Transverse colon (tissue), 4 donors: ENCODE measurements around the gene NCS1. TPM values are rescaled to one million over a fixed set of nuclear protein-coding genes. Genes with fewer than 3 reads are reported as not detected.

Experiments used
- DNase-seq: peaks from one replicate; pipeline ENCODE4 v3.0.0-alpha.2; 2019
- H3K27ac ChIP-seq, 4 donors: fragments of 200-600 bp; sonication (generic); 2 replicates each; pipeline ENCODE4 v1.5.1; 2016 to 2018; ENCODE audit warnings: inconsistent platforms in 4 of 4
- H3K27me3 ChIP-seq: fragments of 200-600 bp; sonication (generic); 2 replicates; pipeline ENCODE4 v1.5.1; 2017; ENCODE audit warnings: inconsistent platforms
- H3K36me3 ChIP-seq, 4 donors: fragments of 200-600 bp; sonication (generic); 2 replicates each; pipeline ENCODE4 v1.5.1; 2017 to 2019; ENCODE audit warnings: inconsistent platforms in 4 of 4
- H3K4me1 ChIP-seq, 4 donors: fragments of 200-600 bp; sonication (generic); 2 replicates each; pipeline ENCODE4 v1.5.1; 2017 to 2020; ENCODE audit warnings: inconsistent platforms in 4 of 4
- H3K4me3 ChIP-seq, 4 donors: fragments of 200-600 bp; sonication (generic); 1 replicate in 1 of 4; 2 replicates in 3 of 4; pipeline versions ENCODE4 v1.5.1 to v1.6.1; 2017 to 2019; ENCODE audit warnings: inconsistent platforms in 4 of 4
- H3K9me3 ChIP-seq, 2 donors: fragments of 200-600 bp; sonication (generic); 2 replicates each; pipeline ENCODE4 v1.5.1; 2017 to 2019; ENCODE audit warnings: inconsistent platforms in 2 of 2
- EP300 ChIP-seq: sonication (generic); formaldehyde crosslinking; IDR thresholded peaks from one replicate; pipeline ENCODE4 v1.6.1; 2017; ENCODE audit warnings: antibody characterized with exemption, low read depth
- POLR2A ChIP-seq: fragments of 450-650 bp; IDR thresholded peaks from one replicate; pipeline ENCODE4 v1.6.1; 2016; ENCODE audit warnings: antibody characterized with exemption, mild to moderate bottlenecking, moderate library complexity
- POLR2AphosphoS5 ChIP-seq, 3 donors: sonication (generic); formaldehyde crosslinking; IDR thresholded peaks; one replicate each; pipeline ENCODE4 v1.6.1; 2016; ENCODE audit warnings: antibody characterized with exemption in 3 of 3
- WGBS, 2 donors: methylation state at CpG; one replicate each; pipeline ENCODE4 v1.1.5; 2018; ENCODE audit warnings: low coverage in 1 of 2; 5-methylcytosine and 5-hydroxymethylcytosine counted together
- in situ Hi-C, 4 donors: fragments of 200-750 bp; cut with MboI; loops; one replicate each; pipeline versions ENCODE4 v1.15.0 to v1.15.1; 2017; ENCODE audit warnings: low sequenced_read_pairs in 3 of 4, low pct_ligation_motif_present in 1 of 4, low pct_unique_long_range_greater_than_20kb in 1 of 4
- intact Hi-C: fragments of 100-400 bp; cut with DNase I; formaldehyde crosslinking; loops from one replicate; pipeline ENCODE4 v1.15.1; 2023; ENCODE audit warnings: low total_unique reads
- total RNA-seq, 4 donors: library from RNA; depleted of rRNA; stranded (reverse); fragments of >200 nt; gene quantifications; one replicate each; pipeline ENCODE4 v1.1.0, GENCODE V29; 2016
- TF ChIP-seq, protein P1 (sequence below), 5 experiments: fragments of 200-600 bp in 3 of 5; fragments of 450-650 bp in 2 of 5; sonication (generic) in 3 of 5; IDR thresholded peaks; 1 replicate in 2 of 5; 2 replicates in 3 of 5; pipeline ENCODE4 v1.5.1; 2016 to 2017; ENCODE audit warnings: antibody characterized with exemption in 5 of 5, inconsistent platforms in 3 of 5, mild to moderate bottlenecking in 2 of 5, moderate library complexity in 1 of 5

NCS1 gene
- total RNA-seq, 4 donors from 2014 or later, result 11.9 to 66.5 (median 25.9) TPM

DNA sequence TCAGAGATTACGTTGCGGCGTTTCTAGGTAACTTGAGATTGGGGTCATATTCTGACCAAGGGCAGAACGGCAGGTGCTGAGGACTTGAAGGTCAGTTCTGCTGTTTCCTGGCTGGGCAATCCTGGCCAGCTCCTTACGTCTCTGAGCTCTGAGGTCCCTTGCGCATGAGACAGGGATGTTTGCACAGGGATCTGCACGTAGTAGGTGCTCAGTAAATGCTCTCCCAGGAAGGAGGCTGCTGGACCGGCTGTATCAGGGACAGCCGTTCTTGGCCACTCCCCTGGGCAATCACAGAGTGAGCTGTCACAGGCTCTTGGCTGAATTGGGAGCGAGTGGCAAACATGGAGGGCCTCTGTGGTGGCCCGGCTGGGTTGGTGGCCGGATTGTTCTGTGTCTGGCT lies 8.3 kb downstream of the NCS1 start:
- Histone ChIP-seq H3K27me3 (no peaks in the 10 kb centered on the region), H3K4me3 (no peak overlapping the region), H3K27ac (peak overlapping the region; percentile 71 to 87 (median 81)), H3K36me3 (no peaks in the 10 kb centered on the region), H3K9me3 (no peaks in the 10 kb centered on the region), H3K4me1 (peaks cover 0 to 33% (median 23%) of the 10 kb centered on the region in 4 donors)
- TF ChIP-seq EP300 (no peak), POLR2A (no peak), POLR2AphosphoS5 (IDR thresholded peaks at IDR 0.05) (no peak)
- TF ChIP-seq, protein P1, sequence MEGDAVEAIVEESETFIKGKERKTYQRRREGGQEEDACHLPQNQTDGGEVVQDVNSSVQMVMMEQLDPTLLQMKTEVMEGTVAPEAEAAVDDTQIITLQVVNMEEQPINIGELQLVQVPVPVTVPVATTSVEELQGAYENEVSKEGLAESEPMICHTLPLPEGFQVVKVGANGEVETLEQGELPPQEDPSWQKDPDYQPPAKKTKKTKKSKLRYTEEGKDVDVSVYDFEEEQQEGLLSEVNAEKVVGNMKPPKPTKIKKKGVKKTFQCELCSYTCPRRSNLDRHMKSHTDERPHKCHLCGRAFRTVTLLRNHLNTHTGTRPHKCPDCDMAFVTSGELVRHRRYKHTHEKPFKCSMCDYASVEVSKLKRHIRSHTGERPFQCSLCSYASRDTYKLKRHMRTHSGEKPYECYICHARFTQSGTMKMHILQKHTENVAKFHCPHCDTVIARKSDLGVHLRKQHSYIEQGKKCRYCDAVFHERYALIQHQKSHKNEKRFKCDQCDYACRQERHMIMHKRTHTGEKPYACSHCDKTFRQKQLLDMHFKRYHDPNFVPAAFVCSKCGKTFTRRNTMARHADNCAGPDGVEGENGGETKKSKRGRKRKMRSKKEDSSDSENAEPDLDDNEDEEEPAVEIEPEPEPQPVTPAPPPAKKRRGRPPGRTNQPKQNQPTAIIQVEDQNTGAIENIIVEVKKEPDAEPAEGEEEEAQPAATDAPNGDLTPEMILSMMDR (IDR thresholded peaks at IDR 0.05), result no peak
- WGBS, 2 donors, result 72% methylated on average over 12 of the region's 12 CpGs; no CpG with 5 or more reads in 1 of the 2 donors
- intact Hi-C loops, result no loop called here
- no peak for DNase-seq
- in situ Hi-C loops, result no loop called here

DNA sequence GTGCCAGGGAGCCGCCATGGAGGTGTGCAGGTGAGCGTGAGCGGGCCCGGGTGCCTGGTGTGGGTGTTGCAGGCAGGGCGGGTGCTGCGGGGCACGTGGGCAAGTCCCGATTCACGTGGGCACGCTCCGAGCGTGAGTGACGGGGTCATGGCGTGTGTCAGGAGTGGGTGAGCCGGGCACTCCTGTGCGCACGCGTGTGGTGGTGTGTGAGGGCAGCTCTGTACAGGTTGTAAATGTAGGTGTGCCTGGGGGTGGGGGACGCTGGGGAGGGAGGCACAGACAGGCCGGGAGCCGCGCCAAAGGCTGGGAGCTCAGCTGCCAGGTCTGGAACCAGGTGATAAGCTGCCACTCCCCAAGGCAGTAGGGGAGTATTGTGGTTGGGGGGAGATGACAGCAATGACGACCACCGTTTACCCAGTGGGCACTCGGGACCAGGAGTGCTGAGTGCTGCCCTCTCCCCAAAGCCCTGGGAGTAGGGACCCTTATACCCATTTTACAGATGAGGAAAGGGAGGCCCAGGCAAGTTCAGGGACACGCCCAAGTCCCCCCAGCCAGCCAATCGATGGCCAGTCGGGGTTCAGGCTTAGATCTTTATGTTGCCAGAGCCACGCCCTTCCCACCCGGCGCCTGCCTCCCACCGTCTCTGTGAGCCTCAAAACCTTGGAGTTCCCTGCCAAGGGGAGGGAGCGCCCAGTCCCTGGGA lies 9.6 kb downstream of the NCS1 start:
- 47 to 71% methylated on average over 6 to 31 of the region's 33 CpGs for WGBS, 2 donors
- H3K9me3 ChIP-seq, result no peaks in the 10 kb centered on the region
- in situ Hi-C loops (no loop called here), intact Hi-C loops (no loop called here)
- TF ChIP-seq EP300, result no peak
- TF ChIP-seq POLR2A, result no peak
- TF ChIP-seq, protein P1 (IDR thresholded peaks at IDR 0.05), result no peak
- no peak for TF ChIP-seq POLR2AphosphoS5 (IDR thresholded peaks at IDR 0.05)
- H3K27me3 ChIP-seq, result no peaks in the 10 kb centered on the region
- H3K27ac ChIP-seq, result peak overlapping the region; percentile 71 to 87 (median 81)
- DNase-seq, result peak; percentile 87
- peaks cover 0 to 40% (median 29%) of the 10 kb centered on the region in 4 donors for H3K4me1 ChIP-seq
- no peak overlapping the region for H3K4me3 ChIP-seq
- no peaks in the 10 kb centered on the region for H3K36me3 ChIP-seq

DNA sequence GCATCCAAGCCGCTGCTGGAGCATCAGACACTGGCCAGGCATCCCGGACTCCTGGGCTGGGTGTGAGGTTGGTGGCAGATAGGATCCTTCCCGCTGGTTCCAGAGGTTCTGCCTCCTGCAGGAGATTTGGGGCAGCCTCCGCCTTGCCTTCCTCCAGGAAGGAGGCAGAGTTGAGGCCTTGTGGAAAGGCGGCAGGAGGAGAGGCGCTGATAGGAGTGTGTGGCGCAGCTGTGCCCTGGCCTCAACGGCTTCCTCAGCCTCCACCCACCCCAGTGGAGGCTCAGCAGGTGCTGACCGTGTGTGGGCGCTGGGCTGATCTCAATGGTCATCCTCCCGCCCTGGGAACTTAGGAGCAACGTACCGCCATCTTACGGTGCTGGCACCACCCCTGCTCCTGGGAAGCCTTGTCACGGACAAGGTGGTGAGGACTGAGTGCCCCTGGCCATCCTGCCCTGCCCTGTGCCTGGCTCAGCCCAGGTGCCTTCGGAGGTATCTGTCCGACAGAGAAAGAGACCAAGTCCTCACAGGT lies 10.2 kb downstream of the NCS1 start:
- H3K27me3 ChIP-seq, result no peaks in the 10 kb centered on the region
- no peak overlapping the region for H3K4me3 ChIP-seq
- WGBS, 2 donors, result 68% methylated on average over 12 of the region's 17 CpGs; no CpG with 5 or more reads in 1 of the 2 donors
- H3K4me1 ChIP-seq, result peaks cover 0 to 44% (median 33%) of the 10 kb centered on the region in 4 donors
- in situ Hi-C loops (no loop called here), intact Hi-C loops (no loop called here)
- DNase-seq, result no peak
- TF ChIP-seq, protein P1 (IDR thresholded peaks at IDR 0.05), result no peak
- TF ChIP-seq EP300 (no peak), POLR2AphosphoS5 (IDR thresholded peaks at IDR 0.05) (no peak), POLR2A (no peak)
- peak overlapping the region; percentile 71 to 87 (median 81) for H3K27ac ChIP-seq
- H3K36me3 ChIP-seq, result no peaks in the 10 kb centered on the region
- H3K9me3 ChIP-seq, result no peaks in the 10 kb centered on the region

DNA sequence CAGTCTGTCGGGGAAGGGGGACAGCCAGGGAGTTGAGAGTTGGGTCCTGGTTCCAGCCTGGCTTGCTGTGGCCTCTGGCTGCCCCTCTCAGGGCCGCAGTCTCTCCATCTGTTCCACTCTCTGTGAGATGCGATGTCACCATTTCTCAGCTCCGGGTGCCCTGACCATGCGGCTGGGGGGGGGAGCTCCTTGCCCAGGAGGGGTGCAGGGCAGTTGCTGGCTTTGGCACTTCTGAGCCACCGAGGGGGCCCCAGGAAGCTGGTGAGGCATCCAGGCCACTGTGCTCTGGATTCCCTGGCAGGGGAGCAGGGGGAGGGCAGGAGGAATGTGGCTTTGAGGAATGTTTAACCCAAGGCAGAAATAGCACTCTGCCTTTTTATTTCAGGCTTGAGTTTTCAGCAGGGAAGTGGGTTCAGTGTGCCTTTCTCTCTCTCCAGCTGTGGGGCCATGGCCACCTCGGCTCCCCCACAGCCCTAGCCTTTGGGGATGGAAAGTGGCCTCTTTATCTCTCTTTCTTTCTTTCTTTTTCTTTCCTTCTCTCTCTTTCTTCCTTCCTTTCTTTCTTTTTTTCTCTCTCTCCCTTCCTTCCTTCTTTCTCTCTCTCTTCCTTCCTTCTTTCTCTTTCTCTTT lies 11.0 kb downstream of the NCS1 start:
- in situ Hi-C loops (no loop called here), intact Hi-C loops (no loop called here)
- Histone ChIP-seq H3K36me3 (no peaks in the 10 kb centered on the region), H3K4me1 (peaks cover 0 to 50% (median 40%) of the 10 kb centered on the region in 4 donors), H3K9me3 (no peaks in the 10 kb centered on the region), H3K4me3 (no peak overlapping the region), H3K27me3 (no peaks in the 10 kb centered on the region), H3K27ac (peak overlapping the region; percentile 71 to 87 (median 81))
- WGBS, 2 donors, result 8 to 48% methylated on average over 1 to 7 of the region's 7 CpGs
- TF ChIP-seq, protein P1 (IDR thresholded peaks at IDR 0.05), result no peak
- TF ChIP-seq POLR2AphosphoS5 (IDR thresholded peaks at IDR 0.05) (no peak), POLR2A (no peak), EP300 (no peak)
- DNase-seq, result no peak
